Stimulated activated CD4-positive, alpha-beta T cell treated with anti-CD3 and anti-CD28 coated beads, Interleukin-12 subunit alpha, Interleukin-12 subunit beta, amount 100 ng/mL, for 4 hours (primary cell): ENCODE measurements around the gene PREP.

Experiments
- DNase-seq: peaks from one replicate; pipeline ENCODE4 v3.0.0-alpha.2; 2020

PREP gene

DNA sequence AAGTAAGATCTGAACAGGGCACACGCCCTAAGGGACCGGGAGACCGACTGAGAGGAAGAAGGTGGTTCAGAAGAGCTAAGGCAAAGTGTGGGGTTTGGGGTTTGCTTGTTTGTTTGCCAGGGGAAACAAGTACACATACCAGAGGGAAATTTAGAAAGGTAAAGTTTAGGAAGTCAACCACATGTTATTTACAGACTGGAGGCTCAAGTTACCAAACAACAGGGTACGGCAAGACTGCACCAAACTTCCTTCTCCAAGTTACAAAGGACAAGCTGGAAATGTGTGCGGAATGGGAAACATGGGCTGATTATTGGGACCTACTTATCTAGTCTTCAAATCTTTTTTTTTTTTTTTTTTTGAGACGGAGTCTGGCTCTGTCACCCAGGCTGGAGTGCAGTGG, 11.2 kb downstream of the PREP start:
- DNase-seq: no peak

DNA sequence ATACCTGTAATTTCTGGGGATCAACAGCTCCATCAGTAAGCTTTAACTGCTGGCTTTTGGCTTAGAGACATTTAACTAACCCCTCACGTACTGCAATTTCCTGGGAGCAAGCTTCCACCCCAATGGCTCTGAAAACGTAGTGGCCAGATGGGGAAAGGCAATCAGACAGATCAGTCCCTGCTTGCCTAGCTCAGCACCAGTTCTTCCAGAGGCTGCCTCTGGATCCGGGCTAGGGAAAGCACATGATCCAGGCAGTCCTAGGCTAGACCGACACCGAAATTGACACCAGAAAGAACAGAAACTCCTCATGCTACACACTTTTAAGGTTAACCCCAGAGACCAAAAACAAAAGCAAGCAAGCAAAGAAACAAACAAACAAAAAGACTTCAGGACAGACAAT, 13.3 kb downstream of the PREP start:
- DNase-seq: no peak

DNA sequence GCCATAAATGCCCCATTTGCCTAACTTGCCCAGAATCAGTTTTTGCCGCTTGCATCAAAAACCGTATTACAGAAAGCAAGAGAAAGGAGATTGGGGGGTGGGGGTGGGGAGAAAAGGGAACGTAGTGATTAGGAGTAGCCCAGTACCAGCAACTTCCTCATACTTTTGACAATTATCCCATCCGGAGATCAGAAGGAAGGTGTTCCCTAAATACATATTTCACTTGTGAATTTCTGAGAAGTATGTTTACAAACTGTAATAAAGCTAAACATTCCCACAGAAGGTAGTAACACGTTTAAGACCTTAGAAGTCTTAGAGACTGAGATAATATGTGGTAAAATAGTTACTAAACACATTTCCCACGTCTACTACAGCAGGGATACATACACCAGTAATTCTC, 14.5 kb downstream of the PREP start:
- DNase-seq: no peak

DNA sequence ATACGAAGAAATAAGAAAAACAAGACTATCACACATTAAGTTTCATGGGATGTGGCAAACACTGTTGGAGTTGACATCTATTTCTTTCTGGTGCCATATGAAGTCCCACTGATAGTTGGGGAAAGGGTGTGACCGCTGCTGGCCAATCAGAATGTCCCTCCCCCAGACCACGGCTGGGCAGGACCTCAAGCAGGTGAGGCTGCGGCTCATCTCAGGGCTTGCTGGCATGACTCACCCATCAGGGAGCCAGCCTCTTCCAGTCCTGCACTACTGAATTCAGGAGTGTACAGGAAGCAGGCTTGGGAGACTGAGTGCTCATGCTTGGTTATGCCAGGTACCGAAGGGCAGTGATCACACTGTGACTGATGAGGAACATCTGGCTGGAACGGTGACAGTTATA, 18.9 kb downstream of the PREP start:
- no peak for DNase-seq

DNA sequence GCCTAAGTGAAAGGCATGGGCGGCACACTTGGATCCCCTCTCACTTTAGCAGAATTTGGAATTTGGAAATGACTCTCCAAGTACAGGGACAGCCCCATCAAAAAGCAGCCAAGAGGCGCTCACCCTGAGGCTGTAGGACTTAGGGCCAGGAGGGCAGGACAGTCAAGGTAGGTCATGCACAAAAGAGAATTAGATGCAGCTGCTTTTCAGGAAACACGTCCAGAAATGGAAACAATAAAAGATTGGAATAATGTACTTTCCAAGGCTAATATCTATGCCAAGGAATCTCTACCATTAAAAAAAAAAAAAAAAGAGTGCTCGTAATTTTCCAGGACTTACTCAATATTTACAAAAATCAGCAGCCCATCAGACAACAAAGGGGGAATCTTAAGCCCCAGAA, 19.9 kb downstream of the PREP start:
- no peak for DNase-seq

DNA sequence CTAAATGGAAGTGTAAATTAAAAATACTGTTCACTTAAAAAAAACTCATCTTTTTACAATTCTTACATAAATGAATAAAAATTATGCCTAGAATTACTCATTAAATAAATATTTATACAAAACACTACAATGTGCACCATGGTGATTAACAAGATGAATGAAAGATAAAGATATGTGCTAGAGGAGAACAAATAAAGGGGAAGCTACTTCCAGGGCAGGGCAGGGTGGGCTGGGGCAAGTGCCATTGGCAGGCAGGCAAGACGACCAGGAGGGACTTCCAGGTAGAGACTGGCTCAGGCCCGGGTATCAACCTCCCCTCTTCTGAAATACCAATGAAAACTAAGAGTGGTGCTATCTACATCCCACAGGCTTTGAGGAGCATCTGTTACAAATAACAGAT, 20.4 kb downstream of the PREP start:
- no peak for DNase-seq

DNA sequence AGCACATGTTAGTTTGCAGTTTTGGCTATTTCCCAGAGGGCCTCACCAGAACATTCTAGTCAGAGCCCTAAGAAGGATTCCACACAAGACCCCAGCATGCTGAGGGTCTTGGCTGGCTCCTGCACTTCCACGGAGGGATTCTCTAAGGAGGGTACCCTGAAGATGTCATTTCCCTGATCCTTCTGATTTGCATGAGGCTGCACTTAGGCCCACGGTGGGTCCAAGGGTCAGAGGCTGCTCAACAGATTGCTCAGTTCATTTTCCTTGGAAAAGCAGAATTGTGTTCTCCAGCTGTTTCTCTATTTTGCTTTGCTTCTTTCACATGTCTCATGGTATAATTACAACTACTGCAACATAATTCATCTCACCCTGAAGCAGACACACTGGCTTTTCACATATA, 22.2 kb downstream of the PREP start:
- no peak for DNase-seq

DNA sequence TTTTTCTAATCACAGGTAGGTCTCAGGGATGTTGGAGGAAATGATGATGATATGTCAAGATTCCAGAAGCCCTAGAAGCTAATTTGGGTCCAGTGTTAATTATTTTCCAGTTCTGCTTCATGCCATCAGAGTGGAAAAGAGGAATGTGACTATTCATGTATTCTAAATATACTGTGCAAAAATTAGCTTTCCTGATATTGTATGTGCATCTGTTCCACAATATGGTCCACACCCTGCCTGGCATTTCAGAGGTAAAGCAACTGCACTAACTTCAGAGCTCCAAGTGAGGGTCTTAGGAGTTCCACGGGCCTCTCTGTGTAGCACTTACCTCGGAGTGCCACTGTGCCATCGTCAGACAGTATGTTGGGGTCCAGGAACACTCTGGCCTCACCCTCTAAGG, 27.1 kb downstream of the PREP start:
- DNase-seq: no peak

DNA sequence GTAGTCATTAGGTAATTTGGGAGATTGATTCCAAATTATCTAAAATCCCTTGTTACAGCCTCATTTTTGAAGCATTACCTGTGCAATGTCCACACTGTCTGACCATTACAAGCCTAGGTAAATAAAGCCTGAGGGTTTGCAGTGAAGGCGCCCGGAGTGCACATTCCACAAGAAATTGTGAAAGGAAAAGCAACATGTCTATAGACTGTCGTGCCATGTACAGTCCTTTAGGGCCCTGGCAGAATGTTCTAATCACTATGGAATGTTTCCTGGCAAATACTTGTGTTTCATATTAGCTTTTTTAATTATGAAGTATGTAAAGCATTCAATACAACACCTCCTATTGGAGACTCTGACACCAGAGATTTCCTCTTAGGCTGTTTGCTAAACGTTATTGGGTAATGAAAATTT, 28.9 kb downstream of the PREP start:
- no peak for DNase-seq

DNA sequence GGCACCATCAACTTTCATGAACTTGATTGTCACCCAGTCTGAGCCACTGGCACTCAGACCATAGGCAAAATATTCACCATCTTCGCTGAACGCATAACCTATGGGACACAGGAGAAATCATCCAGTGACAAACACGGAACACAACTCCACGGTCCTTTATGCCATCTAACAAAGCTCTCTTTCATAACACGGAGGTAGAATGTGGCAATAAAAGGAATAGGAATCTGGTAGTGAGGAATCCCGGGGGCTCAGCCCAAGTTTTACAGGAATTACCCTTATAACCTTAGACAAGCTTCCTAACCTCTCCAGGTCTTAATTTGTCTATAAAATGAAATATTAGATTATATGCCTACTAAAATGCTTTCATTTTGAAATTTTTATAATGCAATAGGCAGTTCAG, 29.4 kb downstream of the PREP start:
- no peak for DNase-seq

DNA sequence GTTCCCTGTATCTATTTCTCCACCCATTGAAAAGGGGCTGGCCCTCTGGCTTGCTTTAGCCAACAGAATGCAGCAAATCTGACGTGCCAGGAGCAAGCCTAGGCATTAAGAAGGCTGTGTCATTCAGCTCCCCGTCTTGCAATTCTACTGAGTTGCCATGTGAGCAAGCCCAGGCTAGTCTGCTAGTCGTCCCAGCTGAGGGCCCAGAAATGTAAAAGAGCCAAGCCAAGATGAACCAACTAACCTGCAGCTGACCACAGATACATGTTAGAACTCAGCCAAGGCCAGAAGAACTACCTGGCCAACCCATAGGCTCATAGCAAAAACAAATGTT, 30.1 kb downstream of the PREP start:
- DNase-seq: no peak

DNA sequence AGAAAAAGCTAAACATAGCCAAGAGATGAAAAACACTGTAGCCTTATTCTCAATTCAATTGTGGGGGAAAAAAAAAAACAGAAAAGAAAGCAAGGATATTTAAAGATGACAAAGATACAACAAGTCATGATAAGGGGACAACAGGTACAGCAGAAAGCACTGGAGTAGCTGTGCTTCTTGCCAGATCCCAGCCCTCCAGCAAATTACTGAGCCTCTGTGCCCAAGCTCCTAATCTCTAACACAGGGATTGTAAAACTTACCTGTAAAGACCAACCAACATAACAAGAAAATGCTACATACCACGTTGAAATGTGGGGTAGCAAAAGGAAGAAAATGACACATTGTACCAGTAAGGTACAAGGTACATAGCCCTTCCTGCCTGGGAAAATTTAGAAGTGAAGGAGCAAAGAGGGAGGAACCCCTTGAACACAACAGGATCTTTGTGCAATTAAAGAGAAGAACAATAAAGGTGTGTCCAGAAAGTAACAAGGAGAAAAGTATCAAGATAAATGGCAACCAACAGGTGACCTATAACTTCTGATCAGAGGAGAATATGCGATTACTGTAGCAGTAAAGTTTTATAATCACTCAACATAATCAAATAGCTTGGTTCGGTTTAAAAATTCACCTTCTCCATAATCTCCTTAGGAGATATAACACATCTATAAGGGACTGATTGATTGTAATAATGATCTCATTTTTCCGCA, 30.6 kb downstream of the PREP start:
- DNase-seq: no peak

DNA sequence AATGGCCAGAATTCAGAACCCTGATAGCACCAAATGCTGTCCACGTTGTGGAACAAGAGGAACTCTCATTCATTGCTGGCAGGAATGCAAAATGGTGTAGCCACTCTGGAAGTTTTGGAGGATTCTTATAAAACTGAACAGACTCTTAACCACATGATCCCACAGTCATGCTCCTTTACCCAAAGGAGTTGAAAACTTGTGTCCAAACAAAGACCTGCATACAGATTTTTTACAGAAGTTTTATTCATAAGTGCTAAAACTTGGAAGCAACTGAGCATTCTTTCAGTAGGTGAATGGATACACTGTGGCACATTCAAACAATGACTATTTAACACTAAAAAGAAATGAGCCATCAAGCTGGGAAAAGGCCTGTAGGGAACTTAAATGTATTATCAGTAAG, 32.5 kb downstream of the PREP start:
- no peak for DNase-seq

DNA sequence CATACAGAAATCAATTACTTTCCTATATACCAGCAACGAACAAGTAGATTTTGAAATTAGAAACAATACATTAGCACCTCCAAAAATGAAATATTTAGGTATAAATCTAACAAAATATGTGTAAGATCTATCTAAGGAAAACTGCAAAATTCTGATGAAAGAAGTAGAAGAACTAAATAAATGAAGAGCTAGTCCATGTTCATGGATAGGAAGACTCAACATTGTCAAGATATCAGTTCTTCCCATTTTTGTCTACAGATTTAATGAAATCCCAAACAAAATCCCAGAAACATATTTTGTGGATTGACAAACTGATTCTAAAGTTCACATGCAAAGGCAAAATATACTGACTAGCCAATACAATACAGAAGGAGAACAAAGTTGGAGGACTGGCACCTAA, 33.7 kb downstream of the PREP start:
- DNase-seq: no peak

DNA sequence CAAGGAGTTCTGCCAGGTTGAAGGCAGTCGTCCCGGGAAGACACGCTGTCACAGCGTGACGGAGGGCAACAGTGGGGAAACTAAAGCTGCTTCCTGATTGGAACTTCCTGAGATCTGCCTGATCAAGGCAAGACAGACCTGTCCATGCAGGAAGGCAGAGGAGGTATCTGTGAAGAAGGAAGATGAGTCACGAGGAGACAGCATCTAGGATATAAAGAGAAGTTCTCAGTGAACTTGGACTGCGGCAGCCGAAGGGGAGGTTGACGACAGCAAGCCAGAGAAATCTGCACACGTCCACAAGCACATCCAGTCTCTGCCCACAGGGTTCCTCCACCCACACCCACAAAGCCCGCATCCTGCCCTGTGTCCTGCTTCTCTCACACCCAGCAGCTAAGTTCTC, 38.6 kb downstream of the PREP start:
- no peak for DNase-seq

DNA sequence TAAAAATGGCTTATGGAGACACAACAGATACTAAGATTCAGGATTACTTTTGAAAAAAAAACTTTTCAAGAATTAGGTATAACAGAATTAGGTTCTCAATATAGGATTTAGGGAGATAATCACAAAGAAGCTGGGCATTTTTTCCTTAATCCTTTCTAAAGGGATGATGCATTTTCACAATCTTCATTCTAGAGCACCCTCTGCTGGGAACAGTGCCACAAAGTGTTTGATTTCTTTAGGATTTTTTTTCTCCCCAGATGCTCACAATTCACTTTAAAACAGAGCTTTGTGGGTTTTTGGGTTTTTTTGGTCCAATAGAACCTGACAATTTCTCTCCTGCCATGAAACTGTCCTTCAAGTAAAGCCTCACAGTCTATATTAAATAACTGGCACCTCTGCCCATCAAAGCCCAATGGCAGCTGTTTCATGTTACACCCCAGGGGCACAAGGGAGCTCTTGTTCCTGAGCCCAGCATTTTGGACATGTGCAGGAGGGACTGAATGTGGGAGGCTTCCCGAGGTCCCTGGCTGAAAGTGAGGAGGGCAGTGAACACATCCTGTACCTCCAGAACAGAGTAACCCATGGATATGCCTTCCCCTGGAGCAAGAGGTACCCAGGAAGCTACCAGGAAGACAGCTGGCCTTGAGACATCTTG, 39.7 kb downstream of the PREP start:
- DNase-seq: no peak

DNA sequence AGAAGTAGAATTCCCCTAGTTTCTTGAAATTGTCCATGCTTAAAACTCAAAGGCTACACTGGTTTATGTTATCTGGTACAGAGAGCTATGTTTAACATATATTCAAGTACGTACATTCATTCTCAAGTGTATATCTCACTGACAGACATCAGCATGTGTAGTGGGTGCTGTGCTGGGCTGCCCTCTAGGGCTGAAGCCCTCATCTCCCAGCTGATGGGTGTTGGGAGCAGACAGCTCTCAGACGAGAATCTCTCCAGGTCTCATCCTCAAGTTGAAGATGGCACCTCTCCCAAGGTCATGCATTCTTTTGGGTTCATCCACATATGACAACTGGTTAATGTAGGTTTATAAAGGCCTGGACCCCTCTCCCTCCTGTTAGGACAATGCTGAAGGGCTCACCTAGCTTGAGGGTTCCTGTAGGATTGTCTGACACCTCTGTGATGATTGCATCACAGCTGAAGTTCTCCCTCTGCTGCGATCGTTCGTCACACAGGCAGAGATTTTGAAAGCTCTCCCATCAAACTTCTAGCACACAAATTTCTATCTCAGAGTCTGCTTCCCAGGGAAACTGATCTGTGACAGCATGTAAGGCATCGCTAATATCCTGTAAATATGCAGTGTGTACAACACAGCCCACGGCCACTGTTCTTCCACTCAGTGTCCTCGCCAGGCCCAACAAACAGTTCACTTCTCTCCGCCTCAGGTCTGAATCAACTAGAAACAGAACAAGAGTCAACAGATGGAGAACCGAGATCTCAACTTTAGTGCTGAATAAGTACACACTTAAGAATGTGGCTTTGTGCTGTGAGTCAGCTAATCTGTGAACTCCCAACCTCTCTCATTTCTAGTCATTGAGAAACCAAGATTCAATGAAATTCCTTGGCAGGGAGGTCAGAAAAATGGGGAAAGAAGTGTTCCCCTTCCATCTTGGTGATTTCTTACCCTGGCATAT, 43.2 kb downstream of the PREP start:
- DNase-seq: no peak

DNA sequence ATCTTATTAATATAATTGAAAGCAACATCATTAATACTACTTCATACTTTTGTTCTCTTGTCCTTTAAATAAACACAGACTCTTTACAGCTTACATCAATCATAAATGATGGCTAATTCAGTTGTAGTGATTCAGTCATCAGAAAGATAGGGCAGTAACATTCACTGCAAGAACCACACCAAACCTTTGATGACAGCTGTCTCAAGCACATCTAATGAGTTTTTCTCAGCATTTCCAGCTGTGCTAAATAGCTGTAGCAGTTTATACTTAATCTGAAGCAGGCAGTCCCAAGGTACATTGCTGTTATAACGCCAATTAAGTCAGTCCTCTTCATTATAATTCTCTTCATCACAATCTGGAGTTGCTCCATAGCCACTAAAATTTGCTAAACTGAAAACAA, 45.7 kb downstream of the PREP start:
- no peak for DNase-seq

DNA sequence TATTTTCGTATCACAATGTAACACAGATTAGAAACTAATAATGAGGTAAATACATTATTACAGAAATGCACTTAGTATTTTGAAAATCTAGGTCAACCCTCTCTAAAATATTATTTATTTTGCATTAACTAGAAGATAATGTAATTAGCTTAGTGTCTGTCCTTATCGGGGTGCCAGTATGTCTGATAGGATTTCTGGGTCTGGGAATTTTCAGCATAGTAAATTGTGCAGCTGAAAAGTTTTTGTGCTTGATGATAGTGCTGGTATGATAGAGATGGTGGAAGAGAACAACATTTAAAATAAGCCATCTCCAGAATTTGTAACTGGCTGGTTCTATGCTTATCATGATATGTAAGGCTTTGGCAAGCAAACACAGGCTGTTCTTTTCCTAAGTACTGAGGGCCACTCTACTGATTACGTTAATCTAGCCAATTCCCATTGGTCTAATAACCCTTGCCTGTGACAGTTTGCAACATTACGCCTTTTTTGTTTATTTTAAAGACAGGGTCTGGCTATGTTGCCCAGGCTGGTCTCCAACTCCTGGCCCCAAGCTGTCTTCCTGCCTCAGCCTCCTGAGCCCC, 50.8 kb downstream of the PREP start:
- no peak for DNase-seq

DNA sequence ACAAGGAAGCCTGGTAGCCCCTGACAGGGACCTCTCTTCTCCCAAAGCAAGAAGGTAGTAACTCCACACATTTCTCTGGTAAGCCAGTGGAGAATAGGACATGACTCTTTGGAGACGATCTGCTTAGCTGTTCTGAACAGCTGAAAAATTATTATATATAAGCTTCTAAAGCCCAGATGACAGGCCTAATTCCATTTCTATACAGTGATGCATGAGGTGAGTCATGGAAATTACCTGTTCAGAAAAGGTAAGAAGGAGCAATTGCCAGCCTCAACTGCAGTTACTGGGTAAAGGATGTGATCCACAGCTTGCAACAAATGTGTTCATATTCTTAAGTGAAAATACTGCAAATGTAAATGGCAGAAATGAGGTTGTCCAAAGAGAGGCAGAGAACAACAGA, 54.0 kb downstream of the PREP start:
- DNase-seq: no peak

DNA sequence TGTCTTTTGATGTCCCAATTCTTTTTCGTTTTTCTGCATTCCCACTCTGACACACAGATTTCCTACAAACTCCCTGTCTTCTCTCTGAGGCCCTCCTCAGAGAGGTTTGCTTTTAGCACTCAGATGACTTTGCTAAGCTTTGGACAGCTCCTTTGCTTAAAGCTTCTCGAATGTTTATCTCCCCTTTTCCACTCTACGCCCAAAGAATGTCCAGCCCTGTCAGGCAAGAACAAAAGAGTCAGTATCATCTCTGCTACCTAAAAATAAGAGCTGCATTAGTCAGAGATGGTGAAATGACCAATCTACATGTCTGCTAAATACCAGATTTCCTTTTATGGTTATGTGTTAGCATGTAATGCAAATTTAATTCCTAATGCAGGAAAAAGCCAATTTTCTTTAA, 56.8 kb downstream of the PREP start:
- DNase-seq: no peak

DNA sequence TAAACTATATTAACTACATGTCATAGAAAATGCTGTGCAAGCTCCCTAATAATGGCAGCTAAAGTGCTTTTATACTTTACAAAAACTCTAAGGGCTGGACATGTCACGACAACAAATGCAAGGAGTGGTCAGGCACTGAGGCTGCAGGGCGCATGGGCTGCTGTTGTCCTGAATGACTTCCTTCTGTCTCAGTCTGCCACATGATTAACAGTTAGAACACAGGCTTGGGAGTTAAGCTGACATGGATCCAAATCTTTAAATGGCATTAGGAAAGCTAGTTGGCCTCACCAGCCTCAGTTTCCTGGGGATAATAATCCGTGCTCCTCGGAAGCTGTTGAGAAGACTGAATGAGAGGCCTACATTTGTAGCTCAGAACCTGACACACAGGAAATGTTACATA, 57.4 kb downstream of the PREP start:
- no peak for DNase-seq

DNA sequence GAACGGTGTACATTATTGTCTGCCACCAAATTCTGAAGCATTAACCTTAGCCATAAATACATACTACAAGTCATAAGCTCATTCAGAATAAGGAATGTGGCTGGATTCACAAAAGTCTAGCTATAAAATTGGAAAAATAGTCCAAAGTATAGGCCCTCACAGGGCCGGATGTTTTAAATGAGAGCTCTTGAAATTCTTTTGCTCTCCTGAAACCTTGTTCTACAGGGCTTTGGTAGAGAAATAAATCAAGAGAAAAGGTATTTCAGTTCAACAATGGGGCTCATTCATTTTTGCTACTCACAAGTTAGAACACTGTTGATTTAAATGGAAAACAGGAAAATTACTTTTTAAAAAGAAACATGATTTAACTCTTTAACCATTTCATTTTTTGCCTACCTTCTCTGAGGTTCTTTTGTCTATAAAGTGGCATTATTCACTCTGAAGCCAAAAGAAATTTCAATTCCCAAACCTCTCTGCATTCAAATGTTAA, 58.0 kb downstream of the PREP start:
- DNase-seq: no peak
